PC-9 (cell line): Measurements from ENCODE around the gene CMIP.

Experiments used
- EZH2 ChIP-seq: fragments of 200-600 bp; sonication (generic); IDR thresholded peaks from 2 replicates; pipeline ENCODE4 v1.8.0; 2017; ENCODE audit warnings: antibody characterized with exemption, low read depth
- TF ChIP-seq, protein P1 (sequence below): fragments of 200-600 bp; sonication (generic); conservative IDR thresholded peaks from 2 replicates; pipeline ENCODE4 v1.6.1; 2017; ENCODE audit warnings: mixed run types, antibody characterized with exemption, mild to moderate bottlenecking, moderate library complexity

DNA sequence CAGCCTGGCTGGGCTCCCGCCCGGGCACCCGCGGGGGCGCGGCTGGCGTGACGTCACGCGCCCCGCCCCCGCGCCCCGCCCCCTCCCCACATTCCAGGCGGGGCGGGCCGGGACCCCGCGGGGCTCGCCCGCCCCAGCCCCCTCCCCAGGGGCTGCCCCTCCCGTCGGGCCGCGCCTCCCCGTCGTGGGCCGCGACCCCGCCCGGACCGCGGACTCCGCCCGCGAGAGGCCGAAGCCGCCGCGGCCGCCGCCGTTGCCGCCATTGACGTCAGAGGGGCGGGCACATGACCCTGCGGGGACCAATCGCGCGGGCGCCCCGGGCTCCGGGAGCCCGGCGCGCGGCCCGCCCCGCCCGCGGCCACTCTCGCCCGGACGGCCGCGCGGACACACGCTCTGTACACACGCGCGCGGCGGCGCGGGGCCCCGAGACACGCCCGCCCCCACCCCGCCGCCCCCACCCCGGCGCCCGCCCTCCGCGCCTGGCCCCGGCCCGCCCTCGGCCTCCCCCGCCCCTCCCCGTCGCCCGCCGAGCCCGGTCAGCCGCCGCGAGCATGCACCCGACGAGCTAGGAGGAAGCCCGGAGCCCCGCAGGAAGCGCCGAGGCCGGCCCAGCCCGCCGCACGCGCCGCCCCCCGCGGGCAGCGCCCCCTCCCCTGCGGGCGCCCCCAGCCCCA is at the start of gene CMIP:
- TF ChIP-seq EZH2, result no peak
- TF ChIP-seq, protein P1, sequence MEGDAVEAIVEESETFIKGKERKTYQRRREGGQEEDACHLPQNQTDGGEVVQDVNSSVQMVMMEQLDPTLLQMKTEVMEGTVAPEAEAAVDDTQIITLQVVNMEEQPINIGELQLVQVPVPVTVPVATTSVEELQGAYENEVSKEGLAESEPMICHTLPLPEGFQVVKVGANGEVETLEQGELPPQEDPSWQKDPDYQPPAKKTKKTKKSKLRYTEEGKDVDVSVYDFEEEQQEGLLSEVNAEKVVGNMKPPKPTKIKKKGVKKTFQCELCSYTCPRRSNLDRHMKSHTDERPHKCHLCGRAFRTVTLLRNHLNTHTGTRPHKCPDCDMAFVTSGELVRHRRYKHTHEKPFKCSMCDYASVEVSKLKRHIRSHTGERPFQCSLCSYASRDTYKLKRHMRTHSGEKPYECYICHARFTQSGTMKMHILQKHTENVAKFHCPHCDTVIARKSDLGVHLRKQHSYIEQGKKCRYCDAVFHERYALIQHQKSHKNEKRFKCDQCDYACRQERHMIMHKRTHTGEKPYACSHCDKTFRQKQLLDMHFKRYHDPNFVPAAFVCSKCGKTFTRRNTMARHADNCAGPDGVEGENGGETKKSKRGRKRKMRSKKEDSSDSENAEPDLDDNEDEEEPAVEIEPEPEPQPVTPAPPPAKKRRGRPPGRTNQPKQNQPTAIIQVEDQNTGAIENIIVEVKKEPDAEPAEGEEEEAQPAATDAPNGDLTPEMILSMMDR, result no peak
